HFF-Myc (cell line): ENCODE data around the gene FBXO21.

Experiments used
- DNase-seq: peaks from one replicate; pipeline ENCODE4 v3.0.0-alpha.2; 2011; ENCODE audit warnings: low read depth; ENCODE audit errors: extremely low read depth
- H3K4me3 ChIP-seq: replicated peaks from 2 replicates; pipeline ENCODE4 v1.5.1; 2011; ENCODE audit warnings: low read depth, mild to moderate bottlenecking, control low read depth, low read length
- TF ChIP-seq, protein P1 (sequence below): IDR thresholded peaks from 2 replicates; pipeline ENCODE4 v1.5.1; 2012; ENCODE audit warnings: mild to moderate bottlenecking, low read depth, low read length, control low read depth; ENCODE audit errors: missing control alignments

Gene FBXO21, protein sequence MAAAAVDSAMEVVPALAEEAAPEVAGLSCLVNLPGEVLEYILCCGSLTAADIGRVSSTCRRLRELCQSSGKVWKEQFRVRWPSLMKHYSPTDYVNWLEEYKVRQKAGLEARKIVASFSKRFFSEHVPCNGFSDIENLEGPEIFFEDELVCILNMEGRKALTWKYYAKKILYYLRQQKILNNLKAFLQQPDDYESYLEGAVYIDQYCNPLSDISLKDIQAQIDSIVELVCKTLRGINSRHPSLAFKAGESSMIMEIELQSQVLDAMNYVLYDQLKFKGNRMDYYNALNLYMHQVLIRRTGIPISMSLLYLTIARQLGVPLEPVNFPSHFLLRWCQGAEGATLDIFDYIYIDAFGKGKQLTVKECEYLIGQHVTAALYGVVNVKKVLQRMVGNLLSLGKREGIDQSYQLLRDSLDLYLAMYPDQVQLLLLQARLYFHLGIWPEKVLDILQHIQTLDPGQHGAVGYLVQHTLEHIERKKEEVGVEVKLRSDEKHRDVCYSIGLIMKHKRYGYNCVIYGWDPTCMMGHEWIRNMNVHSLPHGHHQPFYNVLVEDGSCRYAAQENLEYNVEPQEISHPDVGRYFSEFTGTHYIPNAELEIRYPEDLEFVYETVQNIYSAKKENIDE

DNA sequence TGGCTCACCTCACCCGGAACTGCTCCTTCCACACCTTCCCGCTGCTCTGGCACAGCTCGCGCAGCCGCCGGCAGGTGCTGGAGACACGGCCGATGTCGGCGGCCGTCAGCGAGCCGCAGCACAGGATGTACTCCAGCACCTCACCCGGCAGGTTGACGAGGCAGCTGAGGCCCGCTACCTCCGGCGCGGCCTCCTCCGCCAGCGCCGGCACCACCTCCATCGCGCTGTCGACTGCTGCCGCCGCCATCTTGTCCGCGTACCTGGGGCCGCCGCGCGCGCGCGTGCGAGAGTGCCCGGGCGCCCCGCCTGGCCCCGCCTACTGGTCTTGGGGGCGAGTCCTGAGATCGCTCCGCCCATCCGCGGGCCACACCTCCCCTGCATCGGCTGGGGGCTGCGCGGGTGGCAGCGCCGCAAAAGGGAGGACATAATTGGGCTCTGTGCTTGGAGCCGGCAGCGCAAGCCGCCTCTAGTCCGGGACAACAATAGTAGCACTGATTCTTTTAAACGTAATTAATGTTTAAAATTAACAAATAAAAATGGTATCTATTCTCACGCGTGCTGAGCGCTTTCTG is at the start of gene FBXO21:
Gene FBXO21, minus strand, starts transcription at position 261 of the 572 bp plus-strand sequence. Its CDS starts 14 bp downstream, at position 247.
- peak; percentile 25 for DNase-seq
- TF ChIP-seq, protein P1, sequence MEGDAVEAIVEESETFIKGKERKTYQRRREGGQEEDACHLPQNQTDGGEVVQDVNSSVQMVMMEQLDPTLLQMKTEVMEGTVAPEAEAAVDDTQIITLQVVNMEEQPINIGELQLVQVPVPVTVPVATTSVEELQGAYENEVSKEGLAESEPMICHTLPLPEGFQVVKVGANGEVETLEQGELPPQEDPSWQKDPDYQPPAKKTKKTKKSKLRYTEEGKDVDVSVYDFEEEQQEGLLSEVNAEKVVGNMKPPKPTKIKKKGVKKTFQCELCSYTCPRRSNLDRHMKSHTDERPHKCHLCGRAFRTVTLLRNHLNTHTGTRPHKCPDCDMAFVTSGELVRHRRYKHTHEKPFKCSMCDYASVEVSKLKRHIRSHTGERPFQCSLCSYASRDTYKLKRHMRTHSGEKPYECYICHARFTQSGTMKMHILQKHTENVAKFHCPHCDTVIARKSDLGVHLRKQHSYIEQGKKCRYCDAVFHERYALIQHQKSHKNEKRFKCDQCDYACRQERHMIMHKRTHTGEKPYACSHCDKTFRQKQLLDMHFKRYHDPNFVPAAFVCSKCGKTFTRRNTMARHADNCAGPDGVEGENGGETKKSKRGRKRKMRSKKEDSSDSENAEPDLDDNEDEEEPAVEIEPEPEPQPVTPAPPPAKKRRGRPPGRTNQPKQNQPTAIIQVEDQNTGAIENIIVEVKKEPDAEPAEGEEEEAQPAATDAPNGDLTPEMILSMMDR, result no peak
- H3K4me3 ChIP-seq, result peak within 1 kb of the TSS; percentile 93

DNA sequence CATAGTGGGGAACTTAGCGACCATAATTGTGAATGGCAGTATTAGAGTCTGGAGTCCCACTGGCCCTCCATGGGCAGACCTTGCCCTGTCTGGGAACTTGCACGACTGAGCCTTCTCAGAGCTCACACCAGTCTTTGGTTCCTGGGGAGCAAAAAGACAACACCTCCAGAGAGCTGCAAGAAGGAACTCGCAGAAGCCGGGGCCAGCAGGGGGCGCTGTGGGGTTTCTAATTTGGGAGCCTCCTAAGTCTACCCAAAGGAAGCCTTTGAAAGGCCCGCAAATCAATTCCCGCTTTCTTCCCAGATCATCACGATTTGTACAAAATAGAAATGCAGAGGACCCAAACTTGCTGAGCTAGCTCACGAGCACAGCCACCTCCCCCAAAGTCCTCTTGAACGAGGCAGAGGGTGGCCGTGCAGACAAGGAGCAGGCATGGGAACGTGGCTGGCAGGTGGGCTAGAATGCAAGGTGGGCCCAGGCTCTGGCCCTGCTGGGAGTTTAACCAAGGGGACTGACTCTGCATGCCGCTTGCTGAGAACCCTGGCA is 46.3 kb upstream of the FBXO21 start:
- TF ChIP-seq, protein P1, result peak; percentile 91
- H3K4me3 ChIP-seq, result no peak overlapping the region
- DNase-seq, result no peak

DNA sequence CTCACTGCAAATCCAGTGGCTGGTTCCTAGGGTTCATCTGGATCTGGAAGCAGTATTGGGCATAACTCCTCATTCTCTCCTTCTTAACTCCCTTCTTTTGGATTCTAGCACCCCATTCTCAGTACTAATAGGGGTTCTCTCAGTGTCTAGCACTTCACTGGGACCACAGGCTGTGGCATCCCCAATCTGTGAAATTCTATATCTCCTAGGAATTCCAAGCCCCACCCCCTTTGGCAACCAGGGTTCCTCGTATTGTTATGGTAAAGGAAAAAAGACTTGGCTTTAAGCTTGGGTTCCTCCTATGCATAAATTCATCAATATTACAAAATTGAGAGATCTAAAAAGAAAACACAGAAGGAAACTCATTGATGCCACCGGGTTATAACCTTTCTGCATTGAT is 45.0 kb upstream of the FBXO21 start:
- DNase-seq, result no peak
- TF ChIP-seq, protein P1, result no peak
- no peak overlapping the region for H3K4me3 ChIP-seq

DNA sequence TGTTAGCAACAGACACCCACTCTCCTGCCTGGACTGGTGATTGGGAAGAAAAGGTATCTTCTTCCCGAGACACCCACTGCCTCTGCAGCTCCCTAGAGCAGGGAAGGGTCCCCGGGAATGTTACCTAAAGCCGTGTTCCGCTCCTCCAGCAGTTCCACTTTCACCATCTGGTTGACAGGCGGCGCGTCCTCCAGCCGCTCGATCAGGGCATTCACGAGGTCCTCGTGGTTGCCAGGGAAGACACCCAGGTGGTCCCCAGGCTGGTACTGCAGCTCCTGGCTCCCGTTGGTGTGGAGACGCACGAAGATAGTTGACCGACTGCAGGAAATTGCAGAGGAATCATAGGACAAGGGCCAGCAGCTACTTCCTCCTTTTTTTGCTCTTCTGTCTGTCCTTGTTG is 44.2 kb upstream of the FBXO21 start:
- no peak overlapping the region for H3K4me3 ChIP-seq
- TF ChIP-seq, protein P1, result no peak
- no peak for DNase-seq

DNA sequence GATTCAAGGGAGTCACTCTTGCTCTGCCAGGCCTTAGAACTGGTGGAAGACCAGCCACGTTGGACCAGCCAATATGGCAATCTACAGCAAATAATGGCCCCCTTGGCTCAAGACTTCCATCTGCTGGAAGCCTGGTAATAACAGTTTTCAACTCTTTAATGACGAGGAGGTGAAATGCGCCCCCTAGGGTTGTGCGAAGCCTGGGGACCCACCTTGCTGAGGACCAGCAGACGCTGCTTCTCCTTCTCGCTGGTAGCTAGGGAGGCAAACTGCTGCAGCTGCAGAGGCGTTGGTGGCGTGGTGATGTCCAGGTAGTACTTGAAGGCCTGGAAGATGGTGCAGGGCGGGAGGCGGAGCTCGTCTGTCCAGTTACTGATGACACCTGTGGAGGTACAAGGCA is 41.5 kb upstream of the FBXO21 start:
- H3K4me3 ChIP-seq, result no peak overlapping the region
- DNase-seq, result no peak
- TF ChIP-seq, protein P1, result peak; percentile 12

DNA sequence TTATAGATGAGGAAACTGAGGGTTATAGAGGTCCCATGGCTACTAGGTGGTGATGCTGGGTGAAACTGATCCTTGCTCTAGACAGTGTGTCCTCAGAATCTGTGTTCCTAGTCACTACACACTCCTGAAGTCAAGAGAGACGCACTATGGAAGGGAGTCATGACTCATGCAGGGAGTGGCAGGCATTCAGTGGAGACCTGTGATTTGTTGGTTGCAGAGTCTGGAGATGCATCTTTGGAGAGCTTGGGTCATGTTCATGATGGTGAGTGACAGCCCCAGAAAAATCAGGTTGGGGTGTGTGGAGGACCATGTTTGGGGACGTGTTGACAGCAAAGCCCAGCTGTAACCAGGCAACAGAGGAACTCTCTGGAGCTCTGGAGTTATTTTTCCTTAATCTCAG is 38.0 kb upstream of the FBXO21 start:
- no peak for DNase-seq
- TF ChIP-seq, protein P1, result no peak
- no peak overlapping the region for H3K4me3 ChIP-seq
